Central memory CD4-positive, alpha-beta T cell (primary cell): ENCODE data around the gene SRGAP1.
"Not testable (repeated sequence)": the region's sequence is repeated elsewhere in the genome, so short reads cannot be mapped to it uniquely, and the experiment has no call there.

ENCODE experiments used
- DNase-seq: peaks from one replicate; pipeline ENCODE4 v3.0.0; 2022

Gene SRGAP1

DNA sequence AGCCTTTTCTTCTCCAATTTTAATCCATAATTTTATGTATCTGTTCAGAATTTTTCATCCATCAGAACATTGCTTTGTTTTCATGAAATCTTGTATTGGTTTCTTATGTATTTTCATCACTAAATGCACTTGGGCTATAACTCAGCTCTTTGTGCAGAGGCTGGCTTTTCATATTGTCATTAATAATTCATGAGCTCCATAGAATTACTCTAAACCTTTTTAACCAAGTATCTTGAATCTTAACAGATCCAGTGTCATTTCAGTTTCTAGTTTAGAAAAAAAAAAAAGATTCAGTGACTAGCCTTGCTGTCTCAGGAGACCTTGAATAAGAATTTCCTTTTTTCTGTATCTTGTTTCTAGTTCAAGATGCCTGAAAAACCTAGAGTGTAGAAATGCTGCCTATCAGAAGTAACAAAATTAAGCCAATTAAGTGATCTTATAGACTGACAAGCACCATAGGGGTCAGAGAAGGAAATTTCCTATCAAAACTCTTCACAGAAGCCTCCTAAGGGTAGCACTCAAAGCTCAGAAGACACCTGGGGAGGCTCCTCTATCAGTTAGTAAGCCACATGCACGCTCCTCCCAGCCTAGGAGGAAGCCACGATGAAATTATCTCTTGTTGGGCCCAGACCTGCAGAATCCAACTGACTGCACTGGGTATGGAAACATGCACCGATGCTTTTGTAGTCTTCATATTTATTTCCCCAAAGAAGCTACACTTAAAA, 214.2 kb downstream of the SRGAP1 start:
- no peak for DNase-seq

DNA sequence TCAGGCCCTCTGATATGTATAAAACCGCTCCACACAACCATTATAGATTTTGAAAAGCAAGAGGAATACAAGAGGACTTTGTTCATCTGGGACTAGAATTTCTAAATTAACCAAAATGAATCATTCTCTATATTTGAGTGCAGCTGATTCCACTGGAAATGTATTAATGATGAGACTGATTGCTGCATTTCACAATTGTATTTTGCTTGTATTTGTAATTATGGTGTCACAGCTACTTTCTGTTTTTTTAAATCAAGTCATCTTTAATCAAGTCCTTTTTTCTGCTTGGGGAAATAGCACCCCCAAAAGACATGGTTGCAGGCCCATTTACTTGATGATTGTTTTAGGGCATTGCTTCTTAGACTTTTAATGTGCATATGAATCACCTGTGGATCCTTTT, 215.2 kb downstream of the SRGAP1 start:
- no peak for DNase-seq

DNA sequence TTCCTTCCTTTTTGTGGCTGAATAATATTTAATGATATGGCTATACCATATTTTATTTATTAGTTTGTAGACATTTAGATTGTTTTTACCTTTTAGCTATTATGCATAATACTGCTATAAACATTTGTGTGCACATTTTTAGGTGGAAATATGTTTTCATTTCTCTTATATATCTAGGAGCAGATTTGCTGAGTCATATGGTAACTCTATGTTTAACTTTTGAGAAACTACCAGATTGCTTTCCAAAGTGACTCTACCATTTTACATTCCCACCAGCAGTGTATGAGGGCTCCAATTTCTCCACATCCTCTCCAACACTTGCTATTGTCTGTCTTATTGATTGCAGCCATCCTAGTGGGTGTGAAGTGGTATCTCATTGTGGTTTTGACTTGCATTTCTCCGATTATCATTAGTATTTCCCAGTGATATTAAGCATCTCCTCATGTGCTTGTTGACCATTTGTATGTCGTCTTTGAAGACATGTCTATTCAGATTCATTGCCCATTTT, 217.4 kb downstream of the SRGAP1 start:
- no peak for DNase-seq

DNA sequence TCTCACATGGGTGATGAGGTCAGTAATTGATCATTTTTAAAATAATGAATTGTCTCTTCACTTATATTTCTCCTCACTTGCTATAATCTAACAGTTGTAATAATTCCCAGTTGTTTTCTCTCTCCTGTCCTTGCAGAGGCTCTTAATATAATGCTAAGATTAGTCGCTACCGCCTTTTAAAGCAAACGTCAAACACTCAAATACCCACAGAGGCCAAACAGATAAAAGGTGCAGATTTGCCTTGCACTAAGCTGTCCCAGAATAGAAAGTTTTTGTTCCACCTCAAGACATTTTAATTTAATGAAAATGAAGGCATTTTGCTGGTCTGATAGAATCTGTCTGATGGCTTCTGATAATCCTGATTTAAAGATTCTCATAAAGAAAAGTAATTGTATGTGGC, 218.6 kb downstream of the SRGAP1 start:
- DNase-seq, result no peak

GRCh38 chr12:64064240-64064639, 219.7 kb downstream of the SRGAP1 start:
- DNase-seq, result no peak

- no peak for DNase-seq
These were observed 220.2 kb downstream of the SRGAP1 start for GRCh38 chr12:64064706-64065105.

DNA sequence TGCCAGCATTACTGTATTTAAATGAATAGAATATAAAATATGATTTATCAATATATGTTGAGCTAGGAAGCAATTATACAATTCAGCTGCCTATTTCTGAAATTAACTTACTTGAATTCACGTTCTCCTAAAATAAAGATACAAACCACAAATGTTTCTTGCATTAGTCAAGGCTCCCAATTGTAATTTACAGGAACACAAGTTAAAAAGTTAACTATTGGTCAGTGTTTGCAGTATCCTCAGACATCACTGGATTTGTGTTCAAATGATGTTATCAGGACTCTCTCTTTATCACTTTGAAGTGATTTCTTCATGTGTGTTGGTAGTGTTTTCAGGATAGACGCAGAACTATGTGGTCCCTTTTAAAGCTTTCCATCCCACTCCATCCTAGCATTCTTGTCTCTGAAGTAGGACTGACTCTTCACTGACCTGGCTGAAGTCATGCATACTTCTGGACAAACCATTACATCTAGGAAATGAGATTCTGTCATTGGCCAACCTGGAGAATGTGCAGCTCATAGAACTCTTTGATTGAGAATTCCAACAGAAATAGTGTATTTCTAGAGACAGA, 221.5 kb downstream of the SRGAP1 start:
- DNase-seq, result no peak

- no peak for DNase-seq
These were observed 222.3 kb downstream of the SRGAP1 start for GRCh38 chr12:64066776-64067175.

DNA sequence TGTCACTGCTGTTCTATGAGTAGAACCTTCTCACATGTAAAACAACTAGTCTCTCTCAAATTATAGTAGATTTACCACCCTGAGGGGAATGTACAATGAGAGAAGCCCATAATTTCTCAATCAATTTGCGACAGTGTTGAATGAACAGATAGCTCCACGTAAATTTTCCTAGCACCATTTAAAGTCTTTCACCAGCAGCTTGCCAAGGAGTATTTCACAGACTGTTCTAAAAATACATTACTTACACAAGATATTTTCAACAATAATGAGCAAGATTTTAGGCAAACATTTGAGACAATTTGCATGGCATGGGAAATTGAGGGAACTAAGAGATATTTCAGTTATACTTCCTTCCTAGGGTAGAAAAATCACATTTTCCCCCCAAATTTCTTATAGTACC, 226.0 kb downstream of the SRGAP1 start:
- DNase-seq, result no peak

DNA sequence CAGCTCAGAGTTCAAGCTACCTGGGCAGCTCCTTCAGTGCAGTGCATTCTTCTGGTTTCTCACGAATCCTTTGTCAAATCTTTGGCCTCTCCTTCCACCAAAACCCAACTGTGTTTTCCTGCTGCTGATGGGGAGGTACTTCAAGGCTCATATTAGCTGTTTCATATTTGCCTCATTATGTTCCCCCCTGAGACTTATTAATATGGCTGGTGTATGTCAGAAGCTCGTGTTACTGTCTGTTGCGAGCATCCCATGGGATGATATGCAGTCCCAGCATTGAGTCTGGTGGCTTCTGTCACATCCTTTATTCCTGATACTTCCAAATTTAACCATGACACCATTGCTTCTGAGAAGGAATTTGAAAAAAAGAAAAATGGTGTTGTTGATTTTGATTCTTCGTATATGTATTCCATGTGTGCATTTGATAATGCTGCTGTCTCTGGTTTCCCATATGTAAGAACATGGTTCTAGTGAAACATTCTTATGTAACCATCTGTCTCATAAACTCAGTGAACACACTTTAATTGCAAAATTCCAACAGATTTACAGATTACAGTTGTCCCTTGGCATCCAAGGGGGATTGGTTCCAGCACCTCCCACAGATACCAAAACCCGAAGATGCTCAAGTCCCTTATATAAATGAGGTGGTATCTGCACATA, 228.5 kb downstream of the SRGAP1 start:
- DNase-seq, result no peak

DNA sequence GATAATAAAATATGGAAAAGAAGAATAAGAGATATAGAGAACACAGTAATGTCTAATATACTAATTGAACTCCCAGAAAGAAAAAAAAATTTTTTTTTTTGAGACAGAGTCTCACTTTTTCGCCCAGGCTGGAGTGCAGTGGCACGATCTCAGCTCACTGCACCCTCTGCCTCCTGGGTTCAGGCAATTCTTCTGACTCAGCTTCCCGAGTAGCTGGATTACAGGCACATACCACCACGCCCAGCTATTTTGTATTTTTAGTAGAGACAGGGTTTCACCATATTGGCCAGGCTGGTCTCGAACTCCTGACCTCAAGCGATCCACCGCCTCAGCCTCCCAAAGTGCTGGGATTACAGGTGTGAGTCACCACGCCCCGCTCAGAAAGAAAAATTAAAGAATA, 232.1 kb downstream of the SRGAP1 start:
- not testable (repeated sequence) for DNase-seq

GRCh38 chr12:64077922-64078321, 233.4 kb downstream of the SRGAP1 start:
- DNase-seq, result no peak

- no peak for DNase-seq
These were observed 236.0 kb downstream of the SRGAP1 start for GRCh38 chr12:64080319-64081007.

DNA sequence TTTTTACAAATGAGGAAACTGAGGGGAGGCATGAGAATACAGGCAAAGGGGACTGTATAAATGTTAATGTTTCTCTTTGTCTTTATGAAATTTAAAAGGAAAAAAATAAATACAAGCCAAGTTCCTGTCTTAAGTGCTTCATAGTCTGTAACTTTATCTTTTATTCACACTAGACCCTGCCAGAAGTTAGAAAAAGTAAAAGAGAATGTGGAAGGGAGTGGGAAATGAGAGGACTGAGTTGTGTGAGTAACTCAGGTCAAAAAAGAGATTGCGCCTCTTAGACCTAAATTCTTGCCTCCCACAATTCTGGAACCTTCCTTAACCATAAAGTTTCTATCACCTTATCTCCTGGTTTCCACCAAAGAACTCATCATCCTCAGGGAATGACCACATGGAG, 236.5 kb downstream of the SRGAP1 start:
- no peak for DNase-seq

DNA sequence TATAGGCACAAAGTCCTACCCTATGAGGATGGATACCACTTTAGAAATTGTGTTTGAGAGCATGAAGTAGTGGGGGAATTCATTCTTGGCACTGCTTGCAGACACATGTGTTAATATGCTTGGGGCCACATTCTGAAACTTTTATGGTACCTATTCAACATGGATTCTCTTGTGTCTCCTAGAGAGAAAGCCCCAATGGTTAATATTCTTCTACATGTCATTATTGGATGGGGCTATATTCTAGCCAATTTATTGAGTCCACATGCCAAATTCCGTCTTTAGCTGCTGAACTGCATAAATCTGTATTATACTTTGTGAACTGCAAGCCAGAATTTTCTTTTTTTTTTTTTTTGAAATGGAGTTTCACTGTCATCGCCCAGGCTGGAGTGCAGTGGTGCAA, 237.6 kb downstream of the SRGAP1 start:
- no peak for DNase-seq

DNA sequence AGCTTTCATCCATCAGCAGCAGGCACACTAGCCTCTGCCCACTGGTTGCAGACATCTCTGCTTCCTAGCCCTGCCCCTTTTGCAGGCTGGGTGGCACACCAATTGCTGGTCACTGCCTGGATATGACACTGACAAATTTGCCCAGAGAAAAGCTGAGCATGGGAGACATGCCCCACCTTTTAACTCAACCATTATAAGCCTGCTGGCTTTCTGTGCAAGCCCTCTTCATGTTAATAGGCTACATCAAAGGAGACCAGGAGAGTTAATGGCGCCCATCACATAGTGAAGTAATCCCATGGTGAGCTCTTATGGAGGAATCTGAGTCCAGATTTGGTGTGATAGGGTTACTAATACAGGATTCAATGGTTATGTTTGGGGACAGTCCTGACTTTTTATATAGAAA, 238.4 kb downstream of the SRGAP1 start:
- no peak for DNase-seq

GRCh38 chr12:64083285-64084210, 239.0 kb downstream of the SRGAP1 start:
- no peak for DNase-seq

DNA sequence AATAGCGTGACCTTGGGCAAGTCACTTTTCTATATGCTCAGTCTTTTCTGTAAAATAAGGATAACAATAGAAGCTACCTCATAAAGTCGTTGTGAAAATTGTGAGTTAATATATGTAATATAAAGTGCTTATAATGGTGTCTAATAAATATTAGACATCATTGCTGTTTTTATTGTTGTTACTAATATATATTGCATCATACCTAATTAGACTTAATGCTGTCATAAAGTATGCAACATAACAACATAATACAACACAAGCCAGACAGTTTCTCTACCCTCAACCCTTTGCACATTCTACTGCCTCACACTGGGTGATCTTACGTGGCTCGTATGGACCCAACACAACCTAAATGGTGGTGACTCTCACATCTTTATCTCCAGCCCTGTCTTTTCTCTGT, 240.7 kb downstream of the SRGAP1 start:
- no peak for DNase-seq

DNA sequence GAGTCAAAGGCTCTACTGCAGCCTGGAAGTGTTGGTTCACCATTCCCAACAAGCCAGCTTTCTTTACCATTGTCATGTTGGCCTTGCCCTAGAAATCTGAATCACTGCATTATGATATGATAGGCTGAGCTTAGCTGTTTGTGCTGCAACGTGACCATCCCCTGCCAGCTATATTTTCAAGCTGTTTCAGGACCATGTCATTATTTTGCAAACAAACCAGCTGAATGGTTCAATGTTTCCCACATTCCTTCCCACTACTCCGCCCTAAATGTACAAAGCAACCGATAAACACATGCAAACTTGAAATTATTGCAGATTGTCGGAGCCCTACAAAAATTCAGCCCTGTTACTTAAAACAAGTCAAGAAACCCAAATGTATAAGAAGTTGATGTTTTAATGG, 241.5 kb downstream of the SRGAP1 start:
- DNase-seq, result no peak

- DNase-seq, result no peak
These were observed 242.4 kb downstream of the SRGAP1 start for GRCh38 chr12:64086946-64087345.

DNA sequence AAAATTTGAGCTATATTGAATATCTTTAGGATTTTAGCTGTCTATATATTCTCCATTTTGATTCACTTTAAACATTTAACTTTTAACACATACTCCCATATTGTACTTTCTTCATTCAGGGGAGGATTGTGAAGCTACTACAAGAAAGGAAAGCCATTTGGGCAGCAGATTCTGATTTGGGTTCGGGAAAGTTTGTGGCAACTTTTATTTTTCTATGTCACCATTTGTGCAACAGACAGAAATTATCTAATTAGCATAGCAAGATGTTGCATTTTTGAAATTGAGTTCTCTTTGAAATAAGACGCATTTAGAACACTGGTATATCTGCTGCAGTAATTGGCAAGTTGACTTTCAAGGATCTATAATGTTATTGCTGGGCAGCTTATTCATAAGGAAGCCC, 243.3 kb downstream of the SRGAP1 start:
- DNase-seq, result no peak
